GM12891 (cell line): Measurements from ENCODE around the gene NRG2.

Source experiments
- PAX5 ChIP-seq: IDR thresholded peaks from 2 replicates; pipeline ENCODE4 v1.6.1; 2011; ENCODE audit warnings: low read length, moderate library complexity, mild to moderate bottlenecking; ENCODE audit not compliant: insufficient read depth, severe bottlenecking
- POLR2A ChIP-seq: IDR thresholded peaks from 2 replicates; pipeline ENCODE4 v1.6.1; 2011; ENCODE audit warnings: low read depth, low read length, control low read depth
- POLR2AphosphoS5 ChIP-seq: IDR thresholded peaks from 2 replicates; pipeline ENCODE4 v1.6.1; 2011; ENCODE audit warnings: low read depth, low read length, control low read depth
- POU2F2 ChIP-seq: IDR thresholded peaks from 2 replicates; pipeline ENCODE4 v1.6.1; 2011; ENCODE audit warnings: low read depth, mild to moderate bottlenecking, control low read depth, low read length, moderate library complexity
- SPI1 ChIP-seq: IDR thresholded peaks from 2 replicates; pipeline ENCODE4 v1.6.1; 2011; ENCODE audit warnings: low read depth, low read length, control low read depth

DNA sequence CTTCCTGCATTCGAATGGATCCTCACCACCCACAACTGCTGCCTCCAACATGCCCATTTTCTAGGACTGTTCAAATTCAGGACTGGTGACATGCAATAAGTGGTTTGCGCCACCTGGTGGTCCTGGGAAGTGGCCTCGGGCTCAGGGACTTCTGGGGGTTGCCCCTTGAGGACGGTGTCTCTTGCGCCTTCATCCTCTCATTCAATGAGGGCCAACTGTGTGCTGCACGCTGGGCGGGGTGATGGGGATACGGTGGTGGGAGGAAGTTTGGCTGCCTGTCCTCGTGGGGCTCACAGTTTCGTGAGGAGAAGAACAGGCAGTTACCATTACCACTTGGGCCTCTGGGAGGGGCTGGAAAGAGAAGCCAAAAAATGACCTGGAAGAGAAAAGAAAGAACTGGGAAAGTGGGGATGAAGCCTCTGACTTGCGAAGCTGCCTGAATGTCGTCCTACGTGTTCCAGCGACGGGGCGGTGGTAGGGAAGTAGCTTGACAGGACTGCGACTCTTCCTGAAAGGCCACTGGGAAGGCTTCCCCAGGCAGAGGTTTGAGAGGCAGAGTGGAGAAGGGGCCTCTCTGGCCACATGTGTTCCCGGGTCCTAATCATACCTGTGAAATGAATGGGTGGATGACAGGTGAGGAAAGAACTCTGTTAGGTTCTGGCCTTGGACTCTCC lies 198.5 kb downstream of the NRG2 start:
- no peak for TF ChIP-seq POLR2A
- TF ChIP-seq POLR2AphosphoS5: no peak
- no peak; the same call in 1 of the 2 replicates for TF ChIP-seq POU2F2
- TF ChIP-seq SPI1: no peak
- TF ChIP-seq PAX5: no peak
